Ovary (tissue), 3 donors: ENCODE measurements around the gene INTS4.

Source experiments
- CTCF ChIP-seq, 3 donors: fragments of 450-650 bp in 2 of 3; fragments of 200-600 bp in 1 of 3; IDR thresholded peaks; one replicate each; pipeline versions ENCODE4 v1.5.1 to v1.8.0; 2016 to 2022; ENCODE audit warnings: antibody characterized with exemption in 3 of 3, mild to moderate bottlenecking in 1 of 3
- EP300 ChIP-seq: sonication (generic); formaldehyde crosslinking; IDR thresholded peaks from one replicate; pipeline ENCODE4 v1.6.1; 2017; ENCODE audit warnings: antibody characterized with exemption
- POLR2A ChIP-seq: fragments of 450-650 bp; IDR thresholded peaks from one replicate; pipeline ENCODE4 v1.6.1; 2017; ENCODE audit warnings: antibody characterized with exemption, mild to moderate bottlenecking, moderate library complexity
- donor health status: DM: no; HTN: no; CAD: no.

GRCh38 chr11:78032090-78032489, 37.6 kb upstream of the INTS4 start:
- no peak for TF ChIP-seq EP300
- no peak for TF ChIP-seq POLR2A
- TF ChIP-seq CTCF (IDR thresholded peaks at IDR 0.05): no peak
